ENCODE measurements around the gene ADD3.

The ADD3 gene

GRCh38 chr10:109996766-109997171, 11.0 kb upstream of the ADD3 start:
- no peak overlapping the region for H3K4me3 ChIP-seq (ENCODE audit: severe bottlenecking)
- peaks cover 5% of the 10 kb centered on the region for H3K4me1 ChIP-seq (ENCODE audit: insufficient read depth, poor library complexity, severe bottlenecking)
- TF ChIP-seq CTCF (IDR thresholded peaks at IDR 0.05; ENCODE audit: poor library complexity, severe bottlenecking), result no peak
- H3K9me3 ChIP-seq (ENCODE audit: severe bottlenecking), result no peaks in the 10 kb centered on the region
- DNase-seq (ENCODE audit: low spot score) (no peak), ATAC-seq (ENCODE audit: low read depth) (no peak)
- no peak overlapping the region for H3K27ac ChIP-seq (ENCODE audit: poor library complexity, severe bottlenecking)
- H3K36me3 ChIP-seq (ENCODE audit: low read depth), result no peaks in the 10 kb centered on the region
- no peaks in the 10 kb centered on the region for H3K27me3 ChIP-seq (ENCODE audit: insufficient read depth, poor library complexity, severe bottlenecking)

- no peak for DNase-seq (ENCODE audit: low spot score)
- no peaks in the 10 kb centered on the region for H3K9me3 ChIP-seq (ENCODE audit: severe bottlenecking)
- H3K4me3 ChIP-seq (ENCODE audit: severe bottlenecking), result no peak overlapping the region
- no peaks in the 10 kb centered on the region for H3K27me3 ChIP-seq (ENCODE audit: insufficient read depth, poor library complexity, severe bottlenecking)
- no peaks in the 10 kb centered on the region for H3K36me3 ChIP-seq (ENCODE audit: low read depth)
- H3K27ac ChIP-seq (ENCODE audit: poor library complexity, severe bottlenecking), result no peak overlapping the region
- no peak for TF ChIP-seq CTCF (IDR thresholded peaks at IDR 0.05; ENCODE audit: poor library complexity, severe bottlenecking)
- peaks cover 5% of the 10 kb centered on the region for H3K4me1 ChIP-seq (ENCODE audit: insufficient read depth, poor library complexity, severe bottlenecking)
- ATAC-seq (ENCODE audit: low read depth), result no peak
These were observed 10.6 kb upstream of the ADD3 start for GRCh38 chr10:109997233-109997632.

- Histone ChIP-seq H3K27ac (ENCODE audit: poor library complexity, severe bottlenecking) (no peak overlapping the region), H3K9me3 (ENCODE audit: severe bottlenecking) (no peaks in the 10 kb centered on the region), H3K4me1 (ENCODE audit: insufficient read depth, poor library complexity, severe bottlenecking) (peaks cover 5% of the 10 kb centered on the region), H3K27me3 (ENCODE audit: insufficient read depth, poor library complexity, severe bottlenecking) (no peaks in the 10 kb centered on the region), H3K36me3 (ENCODE audit: low read depth) (no peaks in the 10 kb centered on the region), H3K4me3 (ENCODE audit: severe bottlenecking) (no peak overlapping the region)
- no peak for ATAC-seq (ENCODE audit: low read depth)
- no peak for TF ChIP-seq CTCF (IDR thresholded peaks at IDR 0.05; ENCODE audit: poor library complexity, severe bottlenecking)
- DNase-seq (ENCODE audit: low spot score), result no peak
These were observed 9.3 kb upstream of the ADD3 start for GRCh38 chr10:109998513-109998912.

GRCh38 chr10:110002801-110003523, 4.8 kb upstream of the ADD3 start:
- Histone ChIP-seq H3K27ac (ENCODE audit: poor library complexity, severe bottlenecking) (no peak overlapping the region), H3K9me3 (ENCODE audit: severe bottlenecking) (no peaks in the 10 kb centered on the region), H3K4me3 (ENCODE audit: severe bottlenecking) (no peak overlapping the region)

More at GRCh38 chr10:110002801-110003523, 4.8 kb upstream of the ADD3 start:
- H3K4me1 ChIP-seq (ENCODE audit: insufficient read depth, poor library complexity, severe bottlenecking), result no peaks in the 10 kb centered on the region
- no peak for DNase-seq (ENCODE audit: low spot score)
- no peaks in the 10 kb centered on the region for H3K36me3 ChIP-seq (ENCODE audit: low read depth)
- TF ChIP-seq CTCF (IDR thresholded peaks at IDR 0.05; ENCODE audit: poor library complexity, severe bottlenecking), result no peak
- no peaks in the 10 kb centered on the region for H3K27me3 ChIP-seq (ENCODE audit: insufficient read depth, poor library complexity, severe bottlenecking)
- no peak for ATAC-seq (ENCODE audit: low read depth)

Measured in RWPE2 (cell line).